GM23338 (cell line): ENCODE results near the gene UBL7.

Source experiments
- CREB1 ChIP-seq: fragments of 250-450 bp; sonication (Bioruptor Pico); IDR thresholded peaks from 2 replicates; pipeline ENCODE4 v1.5.0; 2020; ENCODE audit warnings: low read depth, mild to moderate bottlenecking, moderate library complexity
- ETS1 ChIP-seq: IDR thresholded peaks from 2 replicates; pipeline ENCODE4 v1.6.1; 2016; ENCODE audit warnings: antibody characterized with exemption
- EZH2 ChIP-seq: fragments of 200-600 bp; sonication (generic); IDR thresholded peaks from one replicate; pipeline ENCODE4 v1.8.0; 2017; ENCODE audit warnings: antibody characterized with exemption, mild to moderate bottlenecking, low read depth; ENCODE audit not compliant: unreplicated experiment
- EZH2phosphoT487 ChIP-seq: fragments of 200-600 bp; sonication (generic); IDR thresholded peaks from one replicate; pipeline ENCODE4 v1.8.1; 2018; ENCODE audit warnings: antibody characterized with exemption; ENCODE audit not compliant: unreplicated experiment
- JUNB ChIP-seq: IDR thresholded peaks from one replicate; pipeline ENCODE4 v1.6.1; 2016; ENCODE audit warnings: antibody characterized with exemption; ENCODE audit not compliant: unreplicated experiment
- POLR2AphosphoS5 ChIP-seq: IDR thresholded peaks from 2 replicates; pipeline ENCODE4 v1.6.1; 2016; ENCODE audit warnings: antibody characterized with exemption, low read depth
- REST ChIP-seq: IDR thresholded peaks from one replicate; pipeline ENCODE4 v1.6.1; 2018; ENCODE audit warnings: antibody characterized with exemption; ENCODE audit not compliant: unreplicated experiment
- ZNF114 ChIP-seq: fragments of 250-450 bp; sonication (Bioruptor Pico); IDR thresholded peaks from 2 replicates; pipeline ENCODE4 v1.5.0; 2020; ENCODE audit warnings: mild to moderate bottlenecking, moderate library complexity
- ZNF331 ChIP-seq: fragments of 250-450 bp; sonication (Bioruptor Pico); IDR thresholded peaks from 2 replicates; pipeline ENCODE4 v1.5.0; 2020; ENCODE audit warnings: low read depth, mild to moderate bottlenecking, moderate library complexity
- TF ChIP-seq, protein P1 (sequence below), 2 experiments: fragments of 200-600 bp in 1 of 2; sonication (generic) in 1 of 2; conservative IDR thresholded peaks; 2 replicates each; pipeline versions ENCODE4 v1.5.1 to v1.6.1; 2016 to 2017; ENCODE audit warnings: antibody characterized with exemption in 2 of 2, low read depth in 2 of 2, mild to moderate bottlenecking in 2 of 2, moderate library complexity in 1 of 2

DNA sequence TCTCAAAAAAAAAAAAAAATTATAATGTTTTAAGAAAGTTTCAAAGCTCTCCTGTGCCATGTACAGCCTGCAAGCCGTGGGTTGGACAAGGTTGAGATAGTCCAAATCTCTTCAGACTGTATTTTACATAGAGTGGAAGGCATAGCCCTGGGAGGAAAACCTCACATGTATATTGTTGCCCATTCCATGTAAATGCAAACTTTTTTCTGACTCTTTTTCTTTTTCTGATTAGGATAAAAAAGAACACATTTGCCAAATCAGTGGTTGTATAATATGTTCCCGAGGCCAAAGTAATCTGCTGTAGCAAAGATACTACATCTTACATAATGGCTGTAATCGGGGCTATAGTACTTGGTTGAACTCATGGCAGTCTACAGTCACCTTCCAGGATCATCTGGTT is 35.7 kb upstream of the UBL7 start:
- TF ChIP-seq, protein P1, sequence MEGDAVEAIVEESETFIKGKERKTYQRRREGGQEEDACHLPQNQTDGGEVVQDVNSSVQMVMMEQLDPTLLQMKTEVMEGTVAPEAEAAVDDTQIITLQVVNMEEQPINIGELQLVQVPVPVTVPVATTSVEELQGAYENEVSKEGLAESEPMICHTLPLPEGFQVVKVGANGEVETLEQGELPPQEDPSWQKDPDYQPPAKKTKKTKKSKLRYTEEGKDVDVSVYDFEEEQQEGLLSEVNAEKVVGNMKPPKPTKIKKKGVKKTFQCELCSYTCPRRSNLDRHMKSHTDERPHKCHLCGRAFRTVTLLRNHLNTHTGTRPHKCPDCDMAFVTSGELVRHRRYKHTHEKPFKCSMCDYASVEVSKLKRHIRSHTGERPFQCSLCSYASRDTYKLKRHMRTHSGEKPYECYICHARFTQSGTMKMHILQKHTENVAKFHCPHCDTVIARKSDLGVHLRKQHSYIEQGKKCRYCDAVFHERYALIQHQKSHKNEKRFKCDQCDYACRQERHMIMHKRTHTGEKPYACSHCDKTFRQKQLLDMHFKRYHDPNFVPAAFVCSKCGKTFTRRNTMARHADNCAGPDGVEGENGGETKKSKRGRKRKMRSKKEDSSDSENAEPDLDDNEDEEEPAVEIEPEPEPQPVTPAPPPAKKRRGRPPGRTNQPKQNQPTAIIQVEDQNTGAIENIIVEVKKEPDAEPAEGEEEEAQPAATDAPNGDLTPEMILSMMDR (conservative IDR thresholded peaks at IDR 0.05; ENCODE audit: low read depth in 2 of 2), result no peak
- TF ChIP-seq POLR2AphosphoS5 (no peak), EZH2 (no peak), JUNB (no peak), REST (no peak), EZH2phosphoT487 (no peak), CREB1 (CRISPR knock-in tag) (no peak), ETS1 (no peak), ZNF114 (no peak), ZNF331 (CRISPR knock-in tag) (no peak)
